ENCODE measurements around the gene AKNAD1. TPM values are rescaled to one million over a fixed set of nuclear protein-coding genes. Genes with fewer than 3 reads are reported as not detected.

Gene AKNAD1
- polyA plus RNA-seq, 1 donor (not counting 4 experiments of a cell fraction or from before 2014, with no cell fraction given), result 6.9 TPM

GRCh38 chr1:108862698-108863477 lies 6.0 kb upstream of the AKNAD1 start:
- no peaks in the 10 kb centered on the region for H3K9me3 ChIP-seq (ENCODE audit: control insufficient read depth, low read depth, low read length)
- peaks cover 6% of the 10 kb centered on the region for H3K4me1 ChIP-seq (ENCODE audit: control insufficient read depth, extremely low read depth, insufficient read depth, low read length)
- no peak for DNase-seq (ENCODE audit: low read depth, low spot score)
- no peak overlapping the region for H3K9ac ChIP-seq (ENCODE audit: control insufficient read depth, extremely low read depth, insufficient read depth, low read length)
- no peak overlapping the region for H3K27ac ChIP-seq (ENCODE audit: control insufficient read depth, insufficient read depth, low read length)
- TF ChIP-seq EZH2 (IDR thresholded peaks at IDR 0.05; ENCODE audit: low read length) (no peak), CTCF (optimal IDR thresholded peaks at IDR 0.05 in 1 of 3, IDR thresholded peaks at IDR 0.05 in 1 of 3, conservative IDR thresholded peaks at IDR 0.05 in 1 of 3; ENCODE audit: extremely low read depth in 1 of 3, insufficient read depth in 2 of 3, low read length in 3 of 3) (no peak)
- no peaks in the 10 kb centered on the region for H3K27me3 ChIP-seq (ENCODE audit: control insufficient read depth, extremely low read depth, insufficient read depth, low read length)
- H3K4me3 ChIP-seq (ENCODE audit: control insufficient read depth in 2 of 3, extremely low read depth in 1 of 3, insufficient read depth in 2 of 3, low read depth in 1 of 3, low read length in 3 of 3), result no peak overlapping the region
- dilution Hi-C loops (cut with MboI; ENCODE audit: extremely low pct_ligation_motif_present, low sequenced_read_pairs), result no loop called here
- H3K36me3 ChIP-seq (ENCODE audit: control insufficient read depth in 2 of 2, extremely low read depth in 1 of 2, insufficient read depth in 2 of 2, low read length in 2 of 2), result no peaks in the 10 kb centered on the region
- H2AFZ ChIP-seq (ENCODE audit: control insufficient read depth, low read length), result peak overlapping the region; percentile 13
- no peak for FAIRE-seq
- H3K79me2 ChIP-seq (ENCODE audit: control insufficient read depth, insufficient read depth, low read length), result no peaks in the 10 kb centered on the region
- no peak overlapping the region for H3K4me2 ChIP-seq (ENCODE audit: control insufficient read depth, extremely low read depth, insufficient read depth, low read depth, low read length)
- no peaks in the 10 kb centered on the region for H3K9me1 ChIP-seq (ENCODE audit: control insufficient read depth, extremely low read depth, insufficient read depth, low read length)
- no peaks in the 10 kb centered on the region for H4K20me1 ChIP-seq (ENCODE audit: control insufficient read depth, extremely low read depth, insufficient read depth, low read length)

GRCh38 chr1:108862017-108862610 lies 5.2 kb upstream of the AKNAD1 start:
- Histone ChIP-seq H2AFZ (ENCODE audit: control insufficient read depth, low read length) (no peak overlapping the region), H3K36me3 (ENCODE audit: control insufficient read depth in 2 of 2, extremely low read depth in 1 of 2, insufficient read depth in 2 of 2, low read length in 2 of 2) (no peaks in the 10 kb centered on the region), H3K9me3 (ENCODE audit: control insufficient read depth, low read depth, low read length) (no peaks in the 10 kb centered on the region), H3K27ac (ENCODE audit: control insufficient read depth, insufficient read depth, low read length) (no peak overlapping the region), H3K4me2 (ENCODE audit: control insufficient read depth, extremely low read depth, insufficient read depth, low read depth, low read length) (no peak overlapping the region), H3K27me3 (ENCODE audit: control insufficient read depth, extremely low read depth, insufficient read depth, low read length) (no peaks in the 10 kb centered on the region), H3K4me3 (ENCODE audit: control insufficient read depth in 2 of 3, extremely low read depth in 1 of 3, insufficient read depth in 2 of 3, low read depth in 1 of 3, low read length in 3 of 3) (no peak overlapping the region), H4K20me1 (ENCODE audit: control insufficient read depth, extremely low read depth, insufficient read depth, low read length) (no peaks in the 10 kb centered on the region), H3K9ac (ENCODE audit: control insufficient read depth, extremely low read depth, insufficient read depth, low read length) (no peak overlapping the region), H3K9me1 (ENCODE audit: control insufficient read depth, extremely low read depth, insufficient read depth, low read length) (no peaks in the 10 kb centered on the region), H3K79me2 (ENCODE audit: control insufficient read depth, insufficient read depth, low read length) (no peaks in the 10 kb centered on the region), H3K4me1 (ENCODE audit: control insufficient read depth, extremely low read depth, insufficient read depth, low read length) (peaks cover 6% of the 10 kb centered on the region)
- DNase-seq (ENCODE audit: low read depth, low spot score), result no peak
- TF ChIP-seq CTCF (optimal IDR thresholded peaks at IDR 0.05 in 1 of 3, IDR thresholded peaks at IDR 0.05 in 1 of 3, conservative IDR thresholded peaks at IDR 0.05 in 1 of 3; ENCODE audit: extremely low read depth in 1 of 3, insufficient read depth in 2 of 3, low read length in 3 of 3) (no peak), EZH2 (IDR thresholded peaks at IDR 0.05; ENCODE audit: low read length) (no peak)
- dilution Hi-C loops (cut with MboI; ENCODE audit: extremely low pct_ligation_motif_present, low sequenced_read_pairs), result no loop called here
- FAIRE-seq, result no peak
